SU-DHL-6 (cell line): ENCODE results near the gene MARCHF3.

Source experiments
- H2AFZ ChIP-seq: fragments of 200-600 bp; sonication (generic); 2 replicates; pipeline ENCODE4 v1.6.1; 2014; ENCODE audit warnings: low read depth, mild to moderate bottlenecking, moderate library complexity, mixed read lengths, antibody characterized with exemption, low read length; ENCODE audit not compliant: severe bottlenecking
- H3F3A ChIP-seq: fragments of 200-600 bp; shearing (Covaris generic); 2 replicates; pipeline ENCODE4 v1.6.0; 2016; ENCODE audit warnings: antibody characterized with exemption, mild to moderate bottlenecking; ENCODE audit not compliant: insufficient read depth
- H3K27ac ChIP-seq: fragments of 200-600 bp; sonication (generic); 2 replicates; pipeline ENCODE4 v1.5.1; 2016; ENCODE audit warnings: low read depth, mild to moderate bottlenecking, low read length, moderate library complexity, mixed read lengths
- H3K27me3 ChIP-seq: fragments of 200-600 bp; sonication (generic), shearing (Covaris generic); 2 replicates; pipeline ENCODE4 v1.6.0; 2014; ENCODE audit warnings: mild to moderate bottlenecking, low read length
- H3K36me3 ChIP-seq: fragments of 200-600 bp; sonication (generic); 2 replicates; pipeline ENCODE4 v1.6.1; 2014; ENCODE audit warnings: mild to moderate bottlenecking, low read length, mixed read lengths
- H3K4me2 ChIP-seq: fragments of 300-600, 200-600 bp; shearing (Covaris generic), sonication (generic); 2 replicates; pipeline ENCODE4 v1.6.0; 2014; ENCODE audit warnings: low read length, low read depth, mild to moderate bottlenecking; ENCODE audit not compliant: poor library complexity, severe bottlenecking
- H3K4me3 ChIP-seq: fragments of 200-600 bp; sonication (generic); 2 replicates; pipeline ENCODE4 v1.5.1; 2014; ENCODE audit warnings: antibody characterized with exemption, low read length, mild to moderate bottlenecking, mixed read lengths; ENCODE audit not compliant: insufficient read depth, poor library complexity, severe bottlenecking
- H3K79me2 ChIP-seq: fragments of 200-600 bp; sonication (generic); 2 replicates; pipeline ENCODE4 v1.6.1; 2014; ENCODE audit warnings: mild to moderate bottlenecking, low read length, moderate library complexity; ENCODE audit not compliant: insufficient read depth
- H3K9ac ChIP-seq: fragments of 200-600 bp; sonication (generic); 2 replicates; pipeline ENCODE4 v1.7.0; 2014; ENCODE audit warnings: mild to moderate bottlenecking, low read length
- H3K9me2 ChIP-seq: fragments of 200-600 bp; sonication (generic); replicated peaks from 2 replicates; pipeline ENCODE4 v1.6.1; 2014; ENCODE audit warnings: low read length; ENCODE audit not compliant: insufficient read depth
- H3K9me3 ChIP-seq: fragments of 200-600 bp; sonication (generic); 2 replicates; pipeline ENCODE4 v1.6.1; 2014; ENCODE audit warnings: low read length, mixed read lengths; ENCODE audit not compliant: insufficient read depth
- H4K20me1 ChIP-seq: fragments of 200-600 bp; sonication (generic); 2 replicates; pipeline ENCODE4 v1.6.1; 2014; ENCODE audit warnings: low read depth, mild to moderate bottlenecking, antibody characterized with exemption, low read length, moderate library complexity, mixed read lengths
- CTCF ChIP-seq: fragments of 200-600 bp; sonication (generic); IDR thresholded peaks from one replicate; pipeline ENCODE4 v1.5.1; 2017; ENCODE audit warnings: antibody characterized with exemption, mild to moderate bottlenecking, low read length, moderate library complexity; ENCODE audit not compliant: insufficient read depth, poor library complexity, severe bottlenecking
- EZH2phosphoT487 ChIP-seq: fragments of 200-600 bp; sonication (generic), shearing (Covaris generic); conservative IDR thresholded peaks from 2 replicates; pipeline ENCODE4 v1.6.1; 2018; ENCODE audit warnings: mild to moderate bottlenecking, antibody characterized with exemption, low read length, moderate library complexity, mixed read lengths

The MARCHF3 gene

GRCh38 chr5:126924331-126925033, 105.9 kb downstream of the MARCHF3 start:
- no peaks in the 10 kb centered on the region for H3K79me2 ChIP-seq
- no peaks in the 10 kb centered on the region for H3K9me3 ChIP-seq
- H3K9me2 ChIP-seq = no peaks in the 10 kb centered on the region
- TF ChIP-seq CTCF (no peak), EZH2phosphoT487 (no peak)
- no peak overlapping the region for H2AFZ ChIP-seq
- no peak overlapping the region for H3K4me2 ChIP-seq
- H3K36me3 ChIP-seq = no peaks in the 10 kb centered on the region
- no peak overlapping the region for H3K27ac ChIP-seq
- no peaks in the 10 kb centered on the region; the same call in 1 of the 2 replicates for H4K20me1 ChIP-seq
- H3K27me3 ChIP-seq = no peaks in the 10 kb centered on the region
- no peak overlapping the region for H3K9ac ChIP-seq
- H3K4me3 ChIP-seq = no peak overlapping the region
- no peaks in the 10 kb centered on the region for H3F3A ChIP-seq

- Histone ChIP-seq H3K36me3 (no peaks in the 10 kb centered on the region), H3K27me3 (no peaks in the 10 kb centered on the region), H3K9me2 (no peaks in the 10 kb centered on the region), H3F3A (no peaks in the 10 kb centered on the region), H4K20me1 (no peaks in the 10 kb centered on the region; the same call in 1 of the 2 replicates), H3K9me3 (no peaks in the 10 kb centered on the region), H3K27ac (no peak overlapping the region), H2AFZ (no peak overlapping the region), H3K4me3 (no peak overlapping the region), H3K79me2 (no peaks in the 10 kb centered on the region), H3K9ac (no peak overlapping the region), H3K4me2 (no peak overlapping the region)
- TF ChIP-seq EZH2phosphoT487 (no peak), CTCF (no peak)
These were observed 108.9 kb downstream of the MARCHF3 start for GRCh38 chr5:126921241-126922091.

DNA sequence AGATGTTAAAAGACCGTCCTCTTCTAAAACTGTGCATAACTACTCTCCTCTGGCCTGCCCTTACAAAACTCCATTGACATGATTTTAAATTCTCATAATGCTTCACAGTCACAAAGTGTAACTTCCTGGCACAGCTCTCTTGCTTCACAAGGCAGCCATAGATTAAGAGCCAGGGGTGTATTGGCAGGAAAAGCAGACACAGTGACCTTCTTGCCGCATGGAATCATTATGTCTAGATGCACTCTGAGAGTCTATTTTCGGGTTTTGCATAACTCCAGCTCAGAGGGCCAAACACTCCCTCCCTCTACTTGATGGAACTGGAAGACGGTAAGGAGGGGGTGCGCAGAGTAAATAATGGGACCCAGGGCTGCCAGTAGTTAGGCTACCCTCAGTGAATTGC, 110.1 kb downstream of the MARCHF3 start:
- H3K4me3 ChIP-seq = no peak overlapping the region
- no peak overlapping the region for H2AFZ ChIP-seq
- H4K20me1 ChIP-seq = no peaks in the 10 kb centered on the region; the same call in 1 of the 2 replicates

More for the DNA sequence above, 110.1 kb downstream of the MARCHF3 start:
- Histone ChIP-seq H3F3A (no peaks in the 10 kb centered on the region), H3K4me2 (no peak overlapping the region), H3K27ac (no peak overlapping the region), H3K9ac (no peak overlapping the region), H3K27me3 (no peaks in the 10 kb centered on the region), H3K36me3 (no peaks in the 10 kb centered on the region), H3K9me2 (no peaks in the 10 kb centered on the region), H3K9me3 (no peaks in the 10 kb centered on the region), H3K79me2 (no peaks in the 10 kb centered on the region)
- TF ChIP-seq CTCF = no peak
- TF ChIP-seq EZH2phosphoT487 = no peak
